Karpas-422 (cell line): ENCODE data around the gene IHH. TPM values are rescaled to one million over a fixed set of nuclear protein-coding genes. Genes with fewer than 3 reads are reported as not detected.

Source experiments
- DNase-seq: peaks from one replicate; pipeline ENCODE4 v3.0.0-alpha.2; 2015
- H2AFZ ChIP-seq: fragments of 200-600 bp; sonication (generic); 2 replicates; pipeline ENCODE4 v1.6.1; 2014; ENCODE audit warnings: antibody characterized with exemption, low read length, mixed read lengths
- H3K27ac ChIP-seq: fragments of 200-600 bp; sonication (generic); 2 replicates; pipeline ENCODE4 v1.5.1; 2014; ENCODE audit warnings: mild to moderate bottlenecking, low read length, moderate library complexity
- H3K27me3 ChIP-seq: fragments of 200-600 bp; sonication (generic); 2 replicates; pipeline ENCODE4 v1.6.1; 2014; ENCODE audit warnings: low read length, mixed read lengths
- H3K36me3 ChIP-seq: fragments of 200-600 bp; sonication (generic); 2 replicates; pipeline ENCODE4 v1.6.1; 2014; ENCODE audit warnings: low read length, mixed read lengths; ENCODE audit not compliant: insufficient read depth
- H3K4me1 ChIP-seq: fragments of 200-600 bp; sonication (generic); 2 replicates; pipeline ENCODE4 v1.6.1; 2014; ENCODE audit warnings: mild to moderate bottlenecking, low read length, mixed read lengths
- H3K4me2 ChIP-seq: fragments of 200-600 bp; sonication (generic); 2 replicates; pipeline ENCODE4 v1.6.1; 2014; ENCODE audit warnings: low read length, low read depth, mild to moderate bottlenecking; ENCODE audit not compliant: poor library complexity, severe bottlenecking
- H3K4me3 ChIP-seq: fragments of 200-600 bp; sonication (generic); 2 replicates; pipeline ENCODE4 v1.5.1; 2014; ENCODE audit warnings: mild to moderate bottlenecking, antibody characterized with exemption, low read length, mixed read lengths
- H3K79me2 ChIP-seq: fragments of 200-600 bp; sonication (generic); 2 replicates; pipeline ENCODE4 v1.6.1; 2014; ENCODE audit warnings: mild to moderate bottlenecking, low read length, mixed read lengths
- H3K9ac ChIP-seq: fragments of 200-600 bp; sonication (generic); 2 replicates; pipeline ENCODE4 v1.6.0; 2014; ENCODE audit warnings: low read length
- H3K9me2 ChIP-seq: fragments of 200-600 bp; sonication (generic), shearing (Covaris generic); replicated peaks from 2 replicates; pipeline ENCODE4 v1.6.0; 2014; ENCODE audit warnings: mild to moderate bottlenecking, low read length, moderate library complexity; ENCODE audit not compliant: insufficient read depth
- H3K9me3 ChIP-seq: fragments of 300-700, 200-600 bp; sonication (generic); 2 replicates; pipeline ENCODE4 v1.6.1; 2014; ENCODE audit warnings: low read length, mixed read lengths
- H4K20me1 ChIP-seq: fragments of 200-600 bp; sonication (generic); 2 replicates; pipeline ENCODE4 v1.6.1; 2014; ENCODE audit warnings: mild to moderate bottlenecking, antibody characterized with exemption, low read length, low read depth; ENCODE audit not compliant: insufficient read depth
- total RNA-seq: library from RNA; depleted of rRNA; stranded (reverse); fragments of >200 nt; shearing (Covaris generic); gene quantifications from 2 replicates; pipeline ENCODE4 v1.2.3, GENCODE V29; 2014; ENCODE audit warnings: low replicate concordance

Gene IHH
- total RNA-seq, 1 experiment from 2014 or later: not detected

DNA sequence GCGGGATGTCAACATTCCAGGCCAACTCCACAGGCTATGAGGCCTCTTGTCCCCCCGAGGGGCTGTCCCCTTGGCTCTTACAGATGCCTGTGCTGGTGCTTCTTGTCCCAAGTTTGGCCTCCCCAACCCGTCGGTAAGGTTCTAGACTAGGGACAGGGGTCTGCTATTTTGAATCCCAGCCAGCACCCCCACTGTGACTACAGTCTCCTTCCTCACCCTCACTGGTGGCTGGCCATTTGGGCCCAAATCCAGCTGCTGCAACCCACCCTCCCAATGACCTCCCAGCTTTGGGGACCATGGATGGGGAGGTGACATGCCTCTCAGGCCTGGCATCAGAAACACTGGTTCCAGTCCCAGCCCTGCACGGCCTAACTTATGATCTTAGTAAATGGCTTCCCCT, 38.1 kb downstream of the IHH start:
- Histone ChIP-seq H3K9me3 (no peaks in the 10 kb centered on the region), H4K20me1 (no peaks in the 10 kb centered on the region), H2AFZ (no peak overlapping the region), H3K4me1 (no peaks in the 10 kb centered on the region), H3K4me2 (no peak overlapping the region), H3K27ac (no peak overlapping the region), H3K9me2 (no peaks in the 10 kb centered on the region), H3K79me2 (no peaks in the 10 kb centered on the region), H3K27me3 (no peaks in the 10 kb centered on the region), H3K9ac (no peak overlapping the region), H3K36me3 (no peaks in the 10 kb centered on the region), H3K4me3 (no peak overlapping the region)
- DNase-seq: no peak

DNA sequence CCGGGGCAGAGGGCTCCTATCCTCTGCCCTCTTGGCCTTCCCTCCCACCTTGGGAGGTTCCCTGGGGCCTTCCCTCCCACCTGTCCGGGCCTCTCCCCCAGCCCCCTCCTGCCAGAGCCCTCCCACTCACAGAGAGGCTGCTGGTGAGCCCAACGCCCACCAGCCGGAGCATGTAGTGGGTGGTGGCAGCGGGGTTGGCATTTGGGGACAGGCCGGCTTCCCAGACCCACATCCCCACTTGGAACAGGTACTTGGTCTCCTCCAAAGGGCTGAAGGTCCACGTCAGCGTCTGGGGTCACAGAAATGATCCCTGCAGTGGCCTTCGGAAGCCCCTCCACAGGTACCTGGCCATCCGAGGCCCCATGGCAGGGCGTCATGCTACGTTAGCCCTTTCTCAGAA, 38.7 kb downstream of the IHH start:
- no peaks in the 10 kb centered on the region for H3K36me3 ChIP-seq
- H3K4me3 ChIP-seq: no peak overlapping the region
- H3K9me2 ChIP-seq: no peaks in the 10 kb centered on the region
- DNase-seq: no peak
- no peak overlapping the region for H3K4me2 ChIP-seq
- no peaks in the 10 kb centered on the region for H3K79me2 ChIP-seq
- H4K20me1 ChIP-seq: no peaks in the 10 kb centered on the region
- H3K27ac ChIP-seq: no peak overlapping the region
- no peaks in the 10 kb centered on the region for H3K4me1 ChIP-seq
- no peaks in the 10 kb centered on the region for H3K9me3 ChIP-seq
- no peak overlapping the region for H3K9ac ChIP-seq
- no peaks in the 10 kb centered on the region for H3K27me3 ChIP-seq
- no peak overlapping the region for H2AFZ ChIP-seq

DNA sequence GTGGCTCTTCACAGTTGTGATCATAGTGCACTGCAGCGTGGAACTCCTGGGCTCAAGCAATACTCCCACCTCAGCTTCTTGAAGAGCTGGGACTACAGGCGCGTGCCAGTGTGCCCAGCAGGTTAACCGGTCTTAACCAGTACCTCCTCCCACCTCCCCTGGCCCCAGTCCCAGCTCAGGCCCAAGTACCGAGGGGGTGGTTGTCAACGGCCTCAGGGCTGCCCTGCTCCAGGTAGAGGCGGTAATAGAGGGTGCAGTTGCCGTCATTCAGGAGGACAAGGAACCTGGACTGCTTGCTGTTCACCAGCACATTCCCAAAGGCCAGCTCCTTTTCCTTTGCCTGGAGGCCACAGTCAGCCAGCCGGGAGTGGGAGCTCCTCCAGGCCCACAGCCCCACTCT, 39.1 kb downstream of the IHH start:
- Histone ChIP-seq H3K4me2 (no peak overlapping the region), H3K9me3 (no peaks in the 10 kb centered on the region), H2AFZ (no peak overlapping the region), H3K4me1 (no peaks in the 10 kb centered on the region), H4K20me1 (no peaks in the 10 kb centered on the region), H3K27ac (no peak overlapping the region), H3K79me2 (no peaks in the 10 kb centered on the region), H3K36me3 (no peaks in the 10 kb centered on the region), H3K27me3 (no peaks in the 10 kb centered on the region), H3K4me3 (no peak overlapping the region), H3K9ac (no peak overlapping the region), H3K9me2 (no peaks in the 10 kb centered on the region)
- DNase-seq: no peak

DNA sequence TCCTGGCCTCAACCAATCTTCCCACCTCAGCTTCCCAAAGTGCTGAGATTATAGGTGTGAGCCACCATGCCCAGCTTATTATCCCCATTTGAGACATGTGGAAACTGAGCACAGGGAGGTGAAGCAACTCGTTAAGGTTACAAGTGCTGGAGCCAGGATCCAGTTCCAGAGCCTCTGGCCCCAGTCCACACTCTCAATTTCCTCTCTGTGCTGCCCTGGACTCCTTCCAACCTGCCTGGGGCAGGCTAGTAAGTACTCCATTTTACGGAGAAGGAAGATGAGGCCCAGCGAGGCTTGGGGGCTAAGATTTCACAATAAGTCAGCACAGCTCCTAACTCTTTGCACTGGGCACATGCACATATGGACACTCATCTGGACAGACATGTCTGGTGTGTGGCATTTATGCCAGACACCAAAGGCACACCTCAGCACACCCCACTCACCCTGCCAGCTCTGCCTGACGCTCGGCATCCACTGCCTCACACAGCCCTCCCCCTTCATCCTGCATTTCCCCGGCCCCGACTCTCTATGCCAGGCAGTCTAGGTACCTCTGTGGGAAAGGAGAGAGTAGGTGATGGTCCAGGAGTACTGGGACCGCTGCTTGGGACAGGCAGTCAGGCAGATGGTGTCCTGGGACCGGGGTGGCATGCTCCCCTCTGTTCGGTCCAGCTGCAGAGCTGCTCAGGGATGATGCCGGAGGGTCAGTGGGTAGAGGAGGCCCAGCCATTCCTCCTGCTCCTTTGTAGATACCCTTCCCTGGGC, 39.9 kb downstream of the IHH start:
- H3K79me2 ChIP-seq: no peaks in the 10 kb centered on the region

DNA sequence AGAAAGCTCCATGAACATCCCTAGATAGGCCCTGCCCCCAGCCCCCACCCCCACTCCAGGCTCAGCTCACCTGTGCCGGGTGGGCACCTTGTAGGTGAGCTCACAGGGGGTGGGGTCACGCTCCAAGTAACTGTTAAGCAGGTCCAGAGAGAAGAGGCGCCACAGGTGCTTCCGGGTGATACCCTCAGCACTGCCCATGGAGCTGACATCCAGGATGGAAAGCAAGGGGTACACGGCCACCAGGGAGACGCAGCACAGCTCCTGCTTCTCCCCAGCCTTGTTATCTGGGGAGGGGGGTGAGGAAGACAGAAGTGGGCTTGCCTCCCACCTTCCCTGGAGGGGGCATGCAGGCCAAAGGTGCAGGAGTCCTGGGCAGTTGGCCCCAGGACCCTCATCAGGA, 41.3 kb downstream of the IHH start:
- Histone ChIP-seq H3K9me2 (no peaks in the 10 kb centered on the region), H3K79me2 (no peaks in the 10 kb centered on the region), H3K4me2 (no peak overlapping the region), H3K4me3 (no peak overlapping the region), H2AFZ (no peak overlapping the region), H4K20me1 (no peaks in the 10 kb centered on the region), H3K4me1 (no peaks in the 10 kb centered on the region), H3K36me3 (no peaks in the 10 kb centered on the region), H3K27me3 (no peaks in the 10 kb centered on the region), H3K9me3 (no peaks in the 10 kb centered on the region), H3K9ac (no peak overlapping the region), H3K27ac (no peak overlapping the region)
- no peak for DNase-seq

More for the DNA sequence above, 39.9 kb downstream of the IHH start:
- no peak overlapping the region for H3K4me3 ChIP-seq
- DNase-seq: no peak
- H3K27ac ChIP-seq: no peak overlapping the region
- no peaks in the 10 kb centered on the region for H3K36me3 ChIP-seq
- H3K4me2 ChIP-seq: no peak overlapping the region
- H3K9me3 ChIP-seq: no peaks in the 10 kb centered on the region
- no peaks in the 10 kb centered on the region for H3K9me2 ChIP-seq
- H3K9ac ChIP-seq: no peak overlapping the region
- no peaks in the 10 kb centered on the region for H3K4me1 ChIP-seq
- no peaks in the 10 kb centered on the region for H3K27me3 ChIP-seq
- H2AFZ ChIP-seq: no peak overlapping the region
- H4K20me1 ChIP-seq: no peaks in the 10 kb centered on the region

DNA sequence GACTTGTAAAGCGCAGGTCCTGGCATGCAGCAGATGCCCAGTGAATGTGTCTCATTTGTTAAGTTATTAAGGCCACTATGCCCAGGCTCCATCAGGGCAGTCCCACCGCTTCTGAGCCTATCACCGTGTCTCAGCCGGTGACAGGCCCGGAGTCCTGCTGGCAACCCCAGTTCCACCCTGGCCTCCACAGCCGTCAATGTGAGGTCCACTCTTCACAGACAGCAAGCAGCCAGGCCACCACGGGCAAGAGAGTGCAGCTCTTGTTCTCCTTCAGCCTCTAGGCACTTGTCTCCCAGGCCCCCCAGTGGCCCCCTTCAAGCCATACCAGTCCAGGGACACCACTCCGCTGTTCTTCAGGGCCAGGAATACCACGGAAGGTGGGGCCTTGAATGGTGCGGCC, 42.0 kb downstream of the IHH start:
- H4K20me1 ChIP-seq: no peaks in the 10 kb centered on the region
- H2AFZ ChIP-seq: no peak overlapping the region
- no peak overlapping the region for H3K4me3 ChIP-seq
- H3K4me2 ChIP-seq: no peak overlapping the region
- H3K9me3 ChIP-seq: no peaks in the 10 kb centered on the region
- no peak overlapping the region for H3K9ac ChIP-seq
- no peaks in the 10 kb centered on the region for H3K27me3 ChIP-seq
- H3K9me2 ChIP-seq: no peaks in the 10 kb centered on the region
- no peaks in the 10 kb centered on the region for H3K79me2 ChIP-seq
- no peak overlapping the region for H3K27ac ChIP-seq
- no peaks in the 10 kb centered on the region for H3K36me3 ChIP-seq
- DNase-seq: no peak
- H3K4me1 ChIP-seq: no peaks in the 10 kb centered on the region

DNA sequence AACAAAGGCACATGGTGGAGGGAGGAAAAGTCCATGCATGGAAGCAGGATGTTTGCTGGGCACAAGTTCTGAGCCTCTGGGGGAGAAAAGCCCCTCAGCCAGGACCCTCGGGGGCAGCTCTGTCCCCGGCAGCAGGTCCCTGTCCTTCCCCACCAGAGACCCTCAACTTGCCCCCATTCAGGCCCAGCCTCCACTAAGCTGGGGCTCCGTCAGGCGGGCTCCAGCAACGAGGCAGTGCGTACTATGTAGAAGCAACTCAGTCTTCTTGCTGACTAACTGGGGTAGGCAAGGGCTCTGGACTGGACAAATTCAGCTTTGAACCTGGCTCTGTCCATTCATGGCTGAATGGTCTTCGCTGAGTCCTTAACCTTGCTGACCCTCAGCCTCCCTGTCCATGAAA, 42.4 kb downstream of the IHH start:
- no peaks in the 10 kb centered on the region for H3K36me3 ChIP-seq
- H4K20me1 ChIP-seq: no peaks in the 10 kb centered on the region
- H3K9me2 ChIP-seq: no peaks in the 10 kb centered on the region
- H3K4me2 ChIP-seq: no peak overlapping the region
- H3K27ac ChIP-seq: no peak overlapping the region
- no peak overlapping the region for H3K9ac ChIP-seq
- H3K27me3 ChIP-seq: no peaks in the 10 kb centered on the region
- no peaks in the 10 kb centered on the region for H3K4me1 ChIP-seq
- no peak overlapping the region for H3K4me3 ChIP-seq
- H3K79me2 ChIP-seq: no peaks in the 10 kb centered on the region
- DNase-seq: no peak
- H3K9me3 ChIP-seq: no peaks in the 10 kb centered on the region
- H2AFZ ChIP-seq: no peak overlapping the region

DNA sequence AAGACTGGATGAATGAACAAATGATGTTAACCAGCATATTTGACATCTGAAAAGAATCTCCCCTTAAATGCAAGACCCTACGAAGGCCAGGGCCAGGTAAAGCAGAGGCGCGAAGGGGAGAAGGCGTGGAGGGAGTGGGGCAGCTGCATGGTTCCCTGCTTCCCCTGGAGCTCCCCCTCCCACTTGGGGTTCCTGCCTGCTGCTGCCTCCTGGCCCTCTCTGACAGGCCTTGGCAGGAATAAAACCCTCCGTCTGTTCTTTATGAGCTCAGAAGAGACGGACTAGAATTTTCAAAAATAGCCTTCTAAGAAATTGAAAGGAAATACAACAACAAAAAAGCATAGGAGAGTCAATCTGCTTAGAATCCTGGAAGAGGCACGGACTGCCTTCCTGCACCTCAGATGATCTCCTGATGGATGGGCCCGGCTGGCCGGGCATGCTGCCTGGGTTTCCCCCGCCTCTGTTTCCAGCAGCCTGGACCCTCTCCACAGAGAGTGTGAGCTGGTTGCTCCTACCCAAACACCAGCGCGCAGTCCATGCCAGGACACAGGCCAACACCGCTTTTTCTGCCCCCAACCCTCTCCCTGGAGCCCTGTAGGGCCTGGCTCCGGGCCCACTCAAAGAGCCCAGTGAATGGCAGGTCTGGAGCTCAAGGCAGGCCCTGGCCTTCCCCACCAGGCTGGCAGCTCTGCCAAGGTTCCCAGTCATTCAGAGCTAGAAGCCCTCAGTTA, 43.4 kb downstream of the IHH start:
- H4K20me1 ChIP-seq: no peaks in the 10 kb centered on the region
- no peaks in the 10 kb centered on the region for H3K36me3 ChIP-seq
- H2AFZ ChIP-seq: no peak overlapping the region
- no peaks in the 10 kb centered on the region for H3K9me3 ChIP-seq
- no peaks in the 10 kb centered on the region for H3K27me3 ChIP-seq
- H3K4me1 ChIP-seq: no peaks in the 10 kb centered on the region
- no peaks in the 10 kb centered on the region for H3K79me2 ChIP-seq
- H3K9me2 ChIP-seq: no peaks in the 10 kb centered on the region
- DNase-seq: no peak
- no peak overlapping the region for H3K9ac ChIP-seq
- H3K27ac ChIP-seq: no peak overlapping the region
- H3K4me3 ChIP-seq: no peak overlapping the region
- no peak overlapping the region for H3K4me2 ChIP-seq
